OCI-LY3 (cell line): Measurements from ENCODE around the gene HEPN1.

Experiments used
- H2AFZ ChIP-seq: fragments of 200-600, 300-600 bp; shearing (Covaris generic); 2 replicates; pipeline ENCODE4 v1.6.0; 2014; ENCODE audit warnings: antibody characterized with exemption, low read depth, low read length
- H3K27ac ChIP-seq: fragments of 200-600, 300-600 bp; sonication (generic); 2 replicates; pipeline ENCODE4 v1.5.1; 2014; ENCODE audit warnings: mild to moderate bottlenecking, low read length, moderate library complexity, mixed read lengths
- H3K27me3 ChIP-seq: fragments of 200-600, 300-600 bp; sonication (generic); 2 replicates; pipeline ENCODE4 v1.6.1; 2014; ENCODE audit warnings: low read depth, low read length, mixed read lengths
- H3K36me3 ChIP-seq: fragments of 200-600, 300-600 bp; sonication (generic); replicated peaks from 2 replicates; pipeline ENCODE3; 2014; ENCODE audit warnings: low read depth, low read length, mixed read lengths
- H3K4me1 ChIP-seq: fragments of 300-600, 200-600 bp; sonication (generic); 2 replicates; pipeline ENCODE4 v1.6.1; 2014; ENCODE audit warnings: low read length, mixed read lengths
- H3K4me2 ChIP-seq: fragments of 200-600, 300-600 bp; sonication (generic); 2 replicates; pipeline ENCODE4 v1.6.1; 2014; ENCODE audit warnings: low read length, mixed read lengths
- H3K4me3 ChIP-seq: fragments of 300-600, 200-600 bp; sonication (generic); 2 replicates; pipeline ENCODE4 v1.5.1; 2014; ENCODE audit warnings: antibody characterized with exemption, mild to moderate bottlenecking, low read length, moderate library complexity
- H3K79me2 ChIP-seq: fragments of 300-600, 200-600 bp; shearing (Covaris generic); 2 replicates; pipeline ENCODE4 v1.6.1; 2014; ENCODE audit warnings: mild to moderate bottlenecking, low read length, mixed read lengths
- H3K9ac ChIP-seq: fragments of 300-600, 200-600 bp; shearing (Covaris generic); 2 replicates; pipeline ENCODE4 v1.6.0; 2014; ENCODE audit warnings: mild to moderate bottlenecking, low read length, moderate library complexity
- H3K9me3 ChIP-seq: fragments of 200-600, 300-600 bp; shearing (Covaris generic); 2 replicates; pipeline ENCODE4 v1.6.1; 2014; ENCODE audit warnings: low read length, mixed read lengths; ENCODE audit not compliant: insufficient read depth
- H4K20me1 ChIP-seq: fragments of 200-600, 300-600 bp; sonication (generic); 2 replicates; pipeline ENCODE4 v1.6.1; 2016; ENCODE audit warnings: low read length, mixed read lengths; ENCODE audit not compliant: insufficient read depth
- CTCF ChIP-seq: fragments of 200-600, 300-600 bp; sonication (generic); IDR thresholded peaks from 2 replicates; pipeline ENCODE4 v1.5.1; 2014; ENCODE audit warnings: antibody characterized with exemption, low read length, low read depth
- EZH2phosphoT487 ChIP-seq: fragments of 200-600 bp; shearing (Covaris generic); IDR thresholded peaks from 2 replicates; pipeline ENCODE4 v1.6.1; 2018; ENCODE audit warnings: antibody characterized with exemption, mixed run types, low read depth

Gene HEPN1

GRCh38 chr11:124872280-124872679 is 46.8 kb upstream of the HEPN1 start:
- no peaks in the 10 kb centered on the region for H3K79me2 ChIP-seq
- no peak overlapping the region for H2AFZ ChIP-seq
- peaks cover 8% of the 10 kb centered on the region; the same call in 1 of the 2 replicates for H3K27me3 ChIP-seq
- H3K4me1 ChIP-seq: peaks cover 4% of the 10 kb centered on the region; the same call in 1 of the 2 replicates
- no peaks in the 10 kb centered on the region for H3K9me3 ChIP-seq
- no peak overlapping the region for H3K27ac ChIP-seq
- no peak overlapping the region for H3K4me3 ChIP-seq
- no peak overlapping the region for H3K9ac ChIP-seq
- no peak for TF ChIP-seq EZH2phosphoT487
- TF ChIP-seq CTCF: no peak
- no peak overlapping the region for H3K4me2 ChIP-seq
- no peaks in the 10 kb centered on the region for H4K20me1 ChIP-seq
- no peaks in the 10 kb centered on the region for H3K36me3 ChIP-seq

DNA sequence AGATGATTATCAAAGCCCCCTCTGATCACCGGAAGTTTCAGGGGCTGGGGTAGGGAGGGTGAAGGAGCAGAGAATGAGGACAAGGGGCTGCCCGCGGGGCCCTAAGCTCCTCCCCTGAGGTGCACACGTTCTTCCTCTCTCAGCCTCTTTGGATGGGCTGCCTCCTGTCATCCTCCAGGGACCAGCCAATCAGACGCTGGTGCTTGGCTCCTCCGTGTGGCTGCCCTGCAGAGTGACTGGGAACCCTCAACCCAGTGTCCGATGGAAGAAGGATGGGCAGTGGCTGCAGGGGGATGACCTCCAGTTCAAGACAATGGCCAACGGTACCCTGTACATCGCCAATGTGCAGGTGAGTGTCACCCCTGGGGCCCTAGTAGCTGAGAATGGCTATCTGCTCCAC is 46.3 kb upstream of the HEPN1 start:
- Histone ChIP-seq H3K79me2 (no peaks in the 10 kb centered on the region), H3K36me3 (no peaks in the 10 kb centered on the region), H3K4me2 (no peak overlapping the region), H2AFZ (no peak overlapping the region), H3K9ac (no peak overlapping the region), H3K4me3 (no peak overlapping the region), H4K20me1 (no peaks in the 10 kb centered on the region), H3K27ac (no peak overlapping the region), H3K4me1 (peaks cover 4% of the 10 kb centered on the region; the same call in 1 of the 2 replicates), H3K9me3 (no peaks in the 10 kb centered on the region), H3K27me3 (peaks cover 8% of the 10 kb centered on the region; the same call in 1 of the 2 replicates)
- TF ChIP-seq EZH2phosphoT487 (no peak), CTCF (no peak)

DNA sequence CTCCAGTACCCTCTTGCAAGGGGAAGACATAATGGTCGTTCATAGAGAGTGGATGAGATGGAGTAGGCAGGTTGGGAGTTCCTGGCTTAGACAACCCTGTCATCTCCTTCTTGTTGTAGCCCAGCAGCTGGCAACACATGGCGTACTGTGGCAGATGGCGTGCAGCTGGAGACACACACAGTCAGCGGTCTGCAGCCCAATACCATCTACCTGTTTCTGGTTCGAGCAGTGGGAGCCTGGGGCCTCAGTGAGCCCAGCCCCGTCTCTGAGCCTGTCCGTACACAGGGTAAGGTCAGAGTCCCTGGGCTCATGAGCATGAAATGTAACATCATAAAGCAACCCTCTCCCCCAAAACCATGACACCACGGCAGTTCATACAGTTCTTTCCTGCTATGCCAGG is 45.1 kb upstream of the HEPN1 start:
- H2AFZ ChIP-seq: no peak overlapping the region
- H3K79me2 ChIP-seq: no peaks in the 10 kb centered on the region
- H3K9me3 ChIP-seq: no peaks in the 10 kb centered on the region
- TF ChIP-seq EZH2phosphoT487: no peak
- TF ChIP-seq CTCF: no peak
- no peak overlapping the region for H3K27ac ChIP-seq
- H4K20me1 ChIP-seq: no peaks in the 10 kb centered on the region
- no peak overlapping the region for H3K9ac ChIP-seq
- H3K4me2 ChIP-seq: no peak overlapping the region
- peaks cover 4% of the 10 kb centered on the region; the same call in 1 of the 2 replicates for H3K4me1 ChIP-seq
- H3K36me3 ChIP-seq: no peaks in the 10 kb centered on the region
- no peak overlapping the region for H3K4me3 ChIP-seq
- H3K27me3 ChIP-seq: peaks cover 8% of the 10 kb centered on the region; the same call in 1 of the 2 replicates

GRCh38 chr11:124874571-124875255 is 44.3 kb upstream of the HEPN1 start:
- Histone ChIP-seq H3K9me3 (no peaks in the 10 kb centered on the region), H3K27me3 (peaks cover 8% of the 10 kb centered on the region; the same call in 1 of the 2 replicates), H3K4me3 (no peak overlapping the region), H3K4me1 (peaks cover 4% of the 10 kb centered on the region; the same call in 1 of the 2 replicates), H3K36me3 (no peaks in the 10 kb centered on the region), H3K9ac (no peak overlapping the region), H3K79me2 (no peaks in the 10 kb centered on the region), H3K27ac (no peak overlapping the region), H3K4me2 (no peak overlapping the region), H4K20me1 (no peaks in the 10 kb centered on the region), H2AFZ (no peak overlapping the region)
- TF ChIP-seq CTCF: no peak
- no peak for TF ChIP-seq EZH2phosphoT487
